H1 (cell line): ENCODE measurements around the gene COX5A. TPM values are rescaled to one million over a fixed set of nuclear protein-coding genes. Genes with fewer than 3 reads are reported as not detected.

ENCODE experiments used
- CTCF ChIA-PET: fragments of 300-600 bp; sonication (Branson Sonifier 250); formaldehyde crosslinking; loops from one replicate; lab custom pipeline; 2021; ENCODE audit not compliant: partially characterized antibody; lab: Charles Lee
- POLR2A ChIA-PET: fragments of 300-600 bp; sonication (Branson Sonifier 250); formaldehyde crosslinking; loops from one replicate; lab custom pipeline; 2021; ENCODE audit warnings: inconsistent platforms; ENCODE audit not compliant: partially characterized antibody; lab: Charles Lee
- DNase-seq, 2 experiments: peaks; one replicate each; pipeline versions ENCODE4 v3.0.0 to v3.0.0-alpha.2; 2010 to 2022; ENCODE audit warnings: low spot score in 2 of 2, low read depth in 1 of 2, mixed read lengths in 1 of 2
- FAIRE-seq: peaks from 2 replicates; lab custom pipeline; 2011; peaks lifted over from hg19 to GRCh38; lab: Jason Lieb, UNC
- H2AFZ ChIP-seq: 2 replicates; pipeline ENCODE4 v1.8.1; 2012; ENCODE audit warnings: low read length, inconsistent platforms
- H2AK5ac ChIP-seq: 2 replicates; pipeline ENCODE4 v1.6.1; 2013; ENCODE audit warnings: low read depth, low read length
- H2BK120ac ChIP-seq: replicated peaks from 2 replicates; pipeline ENCODE3; 2013; ENCODE audit warnings: low read depth, low read length, inconsistent platforms
- H2BK12ac ChIP-seq: 2 replicates; pipeline ENCODE4 v1.6.1; 2013; ENCODE audit warnings: low read depth, low read length
- H2BK15ac ChIP-seq: 2 replicates; pipeline ENCODE4 v1.6.1; 2013; ENCODE audit warnings: low read length
- H2BK20ac ChIP-seq: 2 replicates; pipeline ENCODE4 v1.6.1; 2013; ENCODE audit warnings: low read length
- H2BK5ac ChIP-seq: 2 replicates; pipeline ENCODE4 v1.6.1; 2013; ENCODE audit warnings: low read depth, low read length
- H3K14ac ChIP-seq: 2 replicates; pipeline ENCODE4 v1.6.1; 2013; ENCODE audit warnings: inconsistent platforms; ENCODE audit not compliant: insufficient read length
- H3K18ac ChIP-seq: 2 replicates; pipeline ENCODE4 v1.6.1; 2013; ENCODE audit warnings: low read length; ENCODE audit errors: extremely low read depth
- H3K23ac ChIP-seq: 2 replicates; pipeline ENCODE4 v1.6.1; 2013; ENCODE audit warnings: inconsistent platforms; ENCODE audit not compliant: insufficient read length
- H3K23me2 ChIP-seq: 2 replicates; pipeline ENCODE4 v1.6.1; 2013; ENCODE audit warnings: low read depth, low read length
- H3K27ac ChIP-seq: 2 replicates; pipeline ENCODE4 v1.6.1; 2011; ENCODE audit warnings: low read depth, low read length, inconsistent platforms
- H3K27me3 ChIP-seq, 4 experiments: replicated peaks in 1 of 4; 1 replicate in 1 of 4; 2 replicates in 3 of 4; pipeline versions ENCODE4 v1.6.1 to v1.8.1; 2011 to 2013; ENCODE audit warnings: low read length in 3 of 4, mild to moderate bottlenecking in 3 of 4, inconsistent platforms in 2 of 4, mixed read lengths in 2 of 4, moderate library complexity in 1 of 4; ENCODE audit not compliant: control insufficient read depth in 3 of 4, insufficient read depth in 3 of 4; ENCODE audit errors: extremely low read depth in 1 of 4
- H3K36me3 ChIP-seq, 4 experiments: 2 replicates each; pipeline versions ENCODE4 v1.6.1 to v1.8.1; 2011 to 2013; ENCODE audit warnings: mild to moderate bottlenecking in 4 of 4, low read length in 3 of 4, moderate library complexity in 2 of 4, control low read depth in 1 of 4, inconsistent platforms in 1 of 4; ENCODE audit not compliant: insufficient read depth in 4 of 4, control insufficient read depth in 2 of 4
- H3K4ac ChIP-seq: replicated peaks from 2 replicates; pipeline ENCODE3; 2013; ENCODE audit warnings: low read length, low read depth, mixed read lengths, inconsistent platforms; ENCODE audit not compliant: insufficient read length
- H3K4me1 ChIP-seq, 4 experiments: replicated peaks in 1 of 4; 1 replicate in 1 of 4; 2 replicates in 3 of 4; pipeline versions ENCODE4 v1.6.1 to v1.8.1; 2011 to 2013; ENCODE audit warnings: low read length in 3 of 4, inconsistent platforms in 2 of 4, mixed read lengths in 1 of 4; ENCODE audit not compliant: insufficient read depth in 4 of 4, control insufficient read depth in 3 of 4
- H3K4me2 ChIP-seq, 2 experiments: 2 replicates each; pipeline versions ENCODE4 v1.6.1 to v1.8.1; 2011 to 2013; ENCODE audit warnings: low read depth in 2 of 2, low read length in 2 of 2, control low read depth in 1 of 2, inconsistent platforms in 1 of 2, mild to moderate bottlenecking in 1 of 2; ENCODE audit not compliant: insufficient read depth in 1 of 2
- H3K4me3 ChIP-seq, 4 experiments: fragments of 200-600, 300-600 bp in 1 of 4; sonication (generic), shearing (Covaris generic), sonication (Bioruptor Twin) in 1 of 4; 2 replicates each; pipeline versions ENCODE4 v1.5.1 to v1.8.1; 2011 to 2016; ENCODE audit warnings: low read length in 4 of 4, low read depth in 3 of 4, control low read depth in 2 of 4, inconsistent platforms in 2 of 4, mild to moderate bottlenecking in 2 of 4, mixed read lengths in 1 of 4, moderate library complexity in 1 of 4; ENCODE audit not compliant: insufficient read depth in 2 of 4; ENCODE audit errors: extremely low read depth in 1 of 4
- H3K56ac ChIP-seq: replicated peaks from 2 replicates; pipeline ENCODE3; 2013; ENCODE audit warnings: low read depth, mild to moderate bottlenecking, mixed read lengths, low read length, inconsistent platforms; ENCODE audit not compliant: insufficient read length
- H3K79me1 ChIP-seq: 2 replicates; pipeline ENCODE4 v1.6.1; 2013; ENCODE audit warnings: low read depth, low read length, control low read depth
- H3K79me2 ChIP-seq, 2 experiments: 2 replicates each; pipeline versions ENCODE4 v1.6.1 to v1.8.1; 2012 to 2013; ENCODE audit warnings: low read length in 2 of 2, mild to moderate bottlenecking in 2 of 2, inconsistent platforms in 1 of 2; ENCODE audit not compliant: insufficient read depth in 2 of 2, control insufficient read depth in 1 of 2
- H3K9ac ChIP-seq, 4 experiments: replicated peaks in 1 of 4; 1 replicate in 1 of 4; 2 replicates in 3 of 4; pipeline versions ENCODE4 v1.6.1 to v1.8.1; 2011 to 2013; ENCODE audit warnings: low read depth in 3 of 4, low read length in 3 of 4, control low read depth in 2 of 4, mild to moderate bottlenecking in 2 of 4, moderate library complexity in 2 of 4, inconsistent platforms in 1 of 4; ENCODE audit errors: extremely low read depth in 1 of 4
- H3K9me3 ChIP-seq, 2 experiments: 2 replicates each; pipeline versions ENCODE4 v1.6.1 to v1.8.1; 2012 to 2013; ENCODE audit warnings: mild to moderate bottlenecking in 2 of 2, moderate library complexity in 2 of 2, control low read depth in 1 of 2, inconsistent platforms in 1 of 2, low read depth in 1 of 2, low read length in 1 of 2, mixed read lengths in 1 of 2; ENCODE audit not compliant: insufficient read depth in 2 of 2
- H4K20me1 ChIP-seq, 2 experiments: replicated peaks in 1 of 2; 2 replicates each; pipeline versions ENCODE3 to v1.8.1; 2011 to 2013; ENCODE audit warnings: inconsistent platforms in 2 of 2, low read length in 2 of 2, mild to moderate bottlenecking in 1 of 2; ENCODE audit not compliant: insufficient read depth in 2 of 2, control insufficient read depth in 1 of 2
- H4K5ac ChIP-seq: 2 replicates; pipeline ENCODE4 v1.6.1; 2013; ENCODE audit warnings: low read length, low read depth, mixed read lengths, inconsistent platforms; ENCODE audit not compliant: insufficient read length
- H4K8ac ChIP-seq: 2 replicates; pipeline ENCODE4 v1.8.0; 2013; ENCODE audit warnings: mild to moderate bottlenecking, moderate library complexity, low read length, inconsistent platforms; ENCODE audit not compliant: insufficient read depth; ENCODE audit errors: extremely low read depth
- H4K91ac ChIP-seq: replicated peaks from 2 replicates; pipeline ENCODE3; 2013; ENCODE audit warnings: low read length, mixed read lengths, inconsistent platforms; ENCODE audit not compliant: insufficient read length
- RFX5 ChIP-seq: IDR thresholded peaks from 2 replicates; pipeline ENCODE4 v1.6.1; 2011; ENCODE audit warnings: low read depth, low read length, improper control_type of control experiment, borderline replicate concordance
- WGBS, 2 experiments: shearing (Covaris generic) in 1 of 2; methylation state at CpG; one replicate each; pipeline versions ENCODE4 v1.1.6 to v1.1.7; 2013 to 2015; ENCODE audit warnings: low lambda C conversion rate in 2 of 2, mixed read lengths in 2 of 2, inconsistent platforms in 1 of 2, low coverage in 1 of 2, missing lambda C conversion rate in 1 of 2; ENCODE audit not compliant: insufficient replicate concordance in 2 of 2, insufficient coverage in 1 of 2, insufficient read length in 1 of 2; ENCODE audit errors: extremely low coverage in 1 of 2, missing lambda C conversion rate in 1 of 2; 5-methylcytosine and 5-hydroxymethylcytosine counted together
- polyA plus RNA-seq, 7 experiments: library from polyadenylated mRNA; depleted of rRNA in 3 of 7; stranded (reverse) in 5 of 7; unstranded in 2 of 7; fragments of >200 nt in 5 of 7; fragments of 200-250 nt in 2 of 7; gene quantifications; 1 replicate in 5 of 7; 2 replicates in 1 of 7; 4 replicates in 1 of 7; pipeline versions ENCODE4 v1.2.1 to v1.2.3, GENCODE V29; 2011 to 2013; ENCODE audit warnings: missing spikeins in 2 of 7, mixed read lengths in 2 of 7
- total RNA-seq: library from RNA; stranded (reverse); fragmentation: NEBNext Ultra II Directional; extraction: Animal tissue kit (Norgen Biotek cat#: 25700); gene quantifications from 2 replicates; pipeline ENCODE4 v1.2.1, GENCODE V29; 2021

The COX5A gene
- total and polyA plus RNA-seq, 2 of the 8 experiments (the other 6 are each of a cell fraction or from before 2014, with no cell fraction given): 270 to 367 TPM

GRCh38 chr15:74908635-74909034 lies 29.2 kb downstream of the COX5A start:
- Histone ChIP-seq H3K14ac (no peak overlapping the region), H3K18ac (no peak overlapping the region), H3K4me1 (peaks cover 2 to 4% (median 3%) of the 10 kb centered on the region in 4 experiments), H4K91ac (no peak overlapping the region), H3K9me3 (no peaks in the 10 kb centered on the region), H2BK12ac (no peak overlapping the region), H3K23ac (no peak overlapping the region), H3K27ac (no peak overlapping the region), H2BK5ac (no peak overlapping the region), H3K4me3 (no peak overlapping the region), H3K36me3 (peaks cover 4 to 29% (median 17%) of the 10 kb centered on the region in 4 experiments; a peak in 7 of 8 replicates), H3K27me3 (no peaks in the 10 kb centered on the region), H2BK15ac (no peak overlapping the region), H3K4me2 (no peak overlapping the region), H2BK120ac (no peak overlapping the region), H3K79me1 (no peaks in the 10 kb centered on the region), H2AFZ (no peak overlapping the region)
- TF ChIP-seq RFX5: no peak
- TF ChIP-seq, all 59 proteins: peak for 0
- peaks cover 0 to 15% of the 10 kb centered on the region in 2 experiments; a peak in 2 of 4 replicates for H3K79me2 ChIP-seq
- no peak overlapping the region for H4K8ac ChIP-seq
- FAIRE-seq: no peak
- ChIA-PET CTCF (interaction anchor here (1.0 to 1.4 kb wide), 4 partner anchors 42 to 86 kb away, joined by 3 to 7 read pairs (median 3); partner anchors contain the start of gene SCAMP5), POLR2A (interaction anchor here (0.6 to 11.9 kb wide), 5 partner anchors 9 to 182 kb away, joined by 3 to 116 read pairs (median 3); partner anchors contain the start of gene MPI)
- WGBS, 2 experiments: 96% methylated on average over 4 of the region's 4 CpGs; no CpG with 5 or more reads in 1 of the 2 experiments
- no peak overlapping the region for H2AK5ac ChIP-seq
- peaks cover 6% of the 10 kb centered on the region; the same call in 1 of the 2 replicates for H3K23me2 ChIP-seq
- H4K5ac ChIP-seq: no peak overlapping the region
- no peak overlapping the region for H2BK20ac ChIP-seq
- no peak overlapping the region for H3K56ac ChIP-seq
- H4K20me1 ChIP-seq: no peaks in the 10 kb centered on the region
- no peak overlapping the region for H3K9ac ChIP-seq
- no peak overlapping the region for H3K4ac ChIP-seq
- no peak for DNase-seq
